SK-N-SH (cell line): ENCODE data around the gene PDCD6IP.

Experiments used
- CTCF ChIP-seq: fragments of 200-600 bp; sonication (generic); IDR thresholded peaks from 2 replicates; pipeline ENCODE4 v1.6.1; 2017; ENCODE audit warnings: antibody characterized with exemption, mild to moderate bottlenecking, moderate library complexity
- EZH2phosphoT487 ChIP-seq: fragments of 200-600 bp; sonication (generic); IDR thresholded peaks from 2 replicates; pipeline ENCODE4 v1.6.1; 2017; ENCODE audit warnings: low read depth, mixed run types, mild to moderate bottlenecking, antibody characterized with exemption, moderate library complexity, borderline replicate concordance
- FOXM1 ChIP-seq: IDR thresholded peaks from 2 replicates; pipeline ENCODE4 v1.4.0; 2012; ENCODE audit warnings: low read depth, mild to moderate bottlenecking
- GABPA ChIP-seq: IDR thresholded peaks from 2 replicates; pipeline ENCODE4 v1.4.0; 2012; ENCODE audit warnings: low read depth, mild to moderate bottlenecking
- MXI1 ChIP-seq: IDR thresholded peaks from 2 replicates; pipeline ENCODE4 v1.6.1; 2012; ENCODE audit warnings: mild to moderate bottlenecking, low read depth, low read length, improper control_type of control experiment
- NFIC ChIP-seq: IDR thresholded peaks from 2 replicates; pipeline ENCODE4 v1.4.0; 2012; ENCODE audit warnings: borderline replicate concordance
- POLR2AphosphoS5 ChIP-seq: IDR thresholded peaks from 2 replicates; pipeline ENCODE4 v1.6.1; 2012; ENCODE audit warnings: low read depth, low read length
- RAD21 ChIP-seq: IDR thresholded peaks from 2 replicates; pipeline ENCODE4 v1.6.1; 2012; ENCODE audit warnings: mild to moderate bottlenecking, low read length
- TAF1 ChIP-seq: IDR thresholded peaks from 2 replicates; pipeline ENCODE4 v1.6.1; 2012; ENCODE audit warnings: low read depth, mild to moderate bottlenecking, low read length, moderate library complexity, borderline replicate concordance

- TF ChIP-seq CTCF: no peak
- TF ChIP-seq GABPA: no peak
- TF ChIP-seq FOXM1: no peak
- TF ChIP-seq TAF1: no peak
- TF ChIP-seq RAD21: no peak
- TF ChIP-seq EZH2phosphoT487: no peak
- no peak for TF ChIP-seq MXI1
- TF ChIP-seq NFIC: no peak
- TF ChIP-seq POLR2AphosphoS5: no peak
Measured at GRCh38 chr3:33777996-33778395, 20.4 kb upstream of the PDCD6IP start.
